Activated CD8-positive, alpha-beta memory T cell treated with anti-CD3 and anti-CD28 coated beads, Interleukin-2, amount 50 U/mL, for 4 hours (primary cell): ENCODE results near the gene ADARB1.
"Not testable (repeated sequence)": the region's sequence is repeated elsewhere in the genome, so short reads cannot be mapped to it uniquely, and the experiment has no call there.

Experiments used
- DNase-seq: peaks from one replicate; pipeline ENCODE4 v3.0.0-alpha.2; 2020

Gene ADARB1

GRCh38 chr21:45122432-45123132 is 48.2 kb downstream of the ADARB1 start:
- no peak for DNase-seq

GRCh38 chr21:45123440-45123839 is 49.1 kb downstream of the ADARB1 start:
- DNase-seq: no peak

- no peak for DNase-seq
These were observed 50.2 kb downstream of the ADARB1 start for GRCh38 chr21:45124596-45124995.

GRCh38 chr21:45125357-45125756 is 51.0 kb downstream of the ADARB1 start:
- no peak for DNase-seq

- DNase-seq: no peak
These were observed 51.8 kb downstream of the ADARB1 start for GRCh38 chr21:45126204-45126626.

GRCh38 chr21:45126983-45127382 is 52.6 kb downstream of the ADARB1 start:
- no peak for DNase-seq

GRCh38 chr21:45127937-45128336 is 53.6 kb downstream of the ADARB1 start:
- DNase-seq: no peak

GRCh38 chr21:45128613-45129188 is 54.3 kb downstream of the ADARB1 start:
- peak; percentile 79 for DNase-seq

GRCh38 chr21:45129189-45129923 is 55.0 kb downstream of the ADARB1 start:
- no peak for DNase-seq

GRCh38 chr21:45130324-45130774 is 56.0 kb downstream of the ADARB1 start:
- no peak for DNase-seq

- DNase-seq: no peak
These were observed 57.2 kb downstream of the ADARB1 start for GRCh38 chr21:45131537-45131999.

GRCh38 chr21:45132841-45133573 is 58.6 kb downstream of the ADARB1 start:
- no peak for DNase-seq

- not testable (repeated sequence) for DNase-seq
These were observed 59.3 kb downstream of the ADARB1 start for GRCh38 chr21:45133574-45134278.

GRCh38 chr21:45134279-45135076 is 60.1 kb downstream of the ADARB1 start:
- no peak for DNase-seq

GRCh38 chr21:45135122-45135521 is 60.7 kb downstream of the ADARB1 start:
- no peak for DNase-seq

GRCh38 chr21:45135868-45136267 is 61.5 kb downstream of the ADARB1 start:
- DNase-seq: no peak

- no peak for DNase-seq
These were observed 62.1 kb downstream of the ADARB1 start for GRCh38 chr21:45136500-45136899.

- DNase-seq: peak; percentile 68
These were observed 62.7 kb downstream of the ADARB1 start for GRCh38 chr21:45136927-45137611.

GRCh38 chr21:45137612-45137937 is 63.2 kb downstream of the ADARB1 start:
- DNase-seq: no peak

GRCh38 chr21:45138199-45139002 is 64.0 kb downstream of the ADARB1 start:
- DNase-seq: peak; percentile 74
